ENCODE measurements around the gene SLC4A2. TPM values are rescaled to one million over a fixed set of nuclear protein-coding genes. Genes with fewer than 3 reads are reported as not detected.

The SLC4A2 gene
- total and polyA plus RNA-seq, 7 donors, result 12.3 to 124 (median 84.6) TPM

- 47 to 60% methylated on average over 5 of the region's 5 CpGs for WGBS, 2 donors
- DNase-seq, result no peak
- no peaks in the 10 kb centered on the region for H3K36me3 ChIP-seq
- TF ChIP-seq POLR2AphosphoS5 (IDR thresholded peaks at IDR 0.05), result no peak
- TF ChIP-seq EP300 (IDR thresholded peaks at IDR 0.05), result no peak
- H3K4me1 ChIP-seq, result peaks cover 0 to 68% (median 63%) of the 10 kb centered on the region in 4 donors
- H3K27ac ChIP-seq, result peak overlapping the region; percentile 86 to 96 (median 88)
- no peaks in the 10 kb centered on the region for H3K9me3 ChIP-seq
- H3K4me3 ChIP-seq, result peak overlapping the region in 3 of 4 donors; percentile 59 to 89 (median 65)
- H3K27me3 ChIP-seq, result no peaks in the 10 kb centered on the region
- intact Hi-C loops (cut with DNase I), result loop anchor here (5.0 kb wide), 1 partner anchor 108 kb away; the partner anchor contains the start of gene KCNH2
These were observed 25.9 kb downstream of the SLC4A2 start for GRCh38 chr7:151085329-151085690.

GRCh38 chr7:151085691-151086620 lies 26.6 kb downstream of the SLC4A2 start, which contains the start of gene AGAP3:
TSS of gene AGAP3 (plus strand) at chr7:151086475. CDS start at chr7:151086742, 267 bp downstream.
- intact Hi-C loops (cut with DNase I), result loop anchor here (1.0 to 5.0 kb wide), 2 partner anchors 27 to 109 kb away; partner anchors contain the start of genes KCNH2 and SLC4A2
- peaks cover 0 to 72% (median 67%) of the 10 kb centered on the region in 4 donors for H3K4me1 ChIP-seq

DNA sequence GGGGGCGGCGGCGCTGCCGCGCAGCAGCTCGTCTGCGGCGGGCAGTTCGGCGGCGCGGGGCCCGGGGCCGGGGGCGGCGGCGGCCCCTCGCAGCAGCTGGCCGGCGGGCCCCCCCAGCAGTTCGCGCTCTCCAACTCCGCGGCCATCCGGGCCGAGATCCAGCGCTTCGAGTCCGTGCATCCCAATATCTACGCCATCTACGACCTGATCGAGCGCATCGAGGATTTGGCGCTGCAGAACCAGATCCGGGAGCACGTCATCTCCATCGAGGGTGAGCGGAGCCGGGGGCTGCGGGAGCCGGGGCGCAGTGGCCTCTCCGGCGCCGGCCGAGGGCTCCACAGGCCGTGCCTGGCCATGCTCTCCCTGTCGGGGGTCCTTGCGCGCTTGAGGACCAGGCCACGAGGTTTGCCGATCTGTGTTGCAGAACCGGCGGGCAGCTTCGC lies 27.4 kb downstream of the SLC4A2 start:
- Histone ChIP-seq H3K4me1 (peaks cover 0 to 72% (median 67%) of the 10 kb centered on the region in 4 donors), H3K36me3 (peaks cover 0 to under 1% (median 0%) of the 10 kb centered on the region in 4 donors), H3K27ac (peak overlapping the region; percentile 86 to 96 (median 88)), H3K27me3 (no peaks in the 10 kb centered on the region), H3K4me3 (peak overlapping the region; percentile 59 to 89 (median 74)), H3K9me3 (no peaks in the 10 kb centered on the region)
- DNase-seq, result no peak
- intact Hi-C loops (cut with DNase I), result loop anchor here (1.0 to 5.0 kb wide), 3 partner anchors 24 to 110 kb away; partner anchors contain the start of genes KCNH2 and SLC4A2
- TF ChIP-seq EP300 (IDR thresholded peaks at IDR 0.05) (no peak), POLR2AphosphoS5 (IDR thresholded peaks at IDR 0.05) (no peak), POLR2A (IDR thresholded peaks at IDR 0.05) (no peak)
- TF ChIP-seq, protein P1, sequence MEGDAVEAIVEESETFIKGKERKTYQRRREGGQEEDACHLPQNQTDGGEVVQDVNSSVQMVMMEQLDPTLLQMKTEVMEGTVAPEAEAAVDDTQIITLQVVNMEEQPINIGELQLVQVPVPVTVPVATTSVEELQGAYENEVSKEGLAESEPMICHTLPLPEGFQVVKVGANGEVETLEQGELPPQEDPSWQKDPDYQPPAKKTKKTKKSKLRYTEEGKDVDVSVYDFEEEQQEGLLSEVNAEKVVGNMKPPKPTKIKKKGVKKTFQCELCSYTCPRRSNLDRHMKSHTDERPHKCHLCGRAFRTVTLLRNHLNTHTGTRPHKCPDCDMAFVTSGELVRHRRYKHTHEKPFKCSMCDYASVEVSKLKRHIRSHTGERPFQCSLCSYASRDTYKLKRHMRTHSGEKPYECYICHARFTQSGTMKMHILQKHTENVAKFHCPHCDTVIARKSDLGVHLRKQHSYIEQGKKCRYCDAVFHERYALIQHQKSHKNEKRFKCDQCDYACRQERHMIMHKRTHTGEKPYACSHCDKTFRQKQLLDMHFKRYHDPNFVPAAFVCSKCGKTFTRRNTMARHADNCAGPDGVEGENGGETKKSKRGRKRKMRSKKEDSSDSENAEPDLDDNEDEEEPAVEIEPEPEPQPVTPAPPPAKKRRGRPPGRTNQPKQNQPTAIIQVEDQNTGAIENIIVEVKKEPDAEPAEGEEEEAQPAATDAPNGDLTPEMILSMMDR (IDR thresholded peaks at IDR 0.05), result no peak
- WGBS, 2 donors, result 1% methylated on average over 52 to 55 of the region's 56 CpGs

More at GRCh38 chr7:151085691-151086620, 26.6 kb downstream of the SLC4A2 start, which contains the start of gene AGAP3:
- peak; percentile 94 for DNase-seq
- Histone ChIP-seq H3K4me3 (peak within 1 kb of the TSS; percentile 59 to 89 (median 74)), H3K27ac (peak within 1 kb of the TSS; percentile 86 to 96 (median 88)), H3K9me3 (no peaks in the 10 kb centered on the region), H3K36me3 (no peaks in the 10 kb centered on the region), H3K27me3 (no peaks in the 10 kb centered on the region)
- TF ChIP-seq POLR2A (IDR thresholded peaks at IDR 0.05) (peak in 1 of 2 donors; percentile 69), EP300 (IDR thresholded peaks at IDR 0.05) (no peak), POLR2AphosphoS5 (IDR thresholded peaks at IDR 0.05) (peak; percentile 90 to 93 (median 92))
- TF ChIP-seq, protein P1 (IDR thresholded peaks at IDR 0.05), result no peak
- WGBS, 2 donors, result 1% methylated on average over 84 of the region's 84 CpGs

- intact Hi-C loops (cut with DNase I), result loop anchor here (1.0 to 5.0 kb wide), 2 partner anchors 24 to 110 kb away; partner anchors contain the start of gene KCNH2
- Histone ChIP-seq H3K9me3 (no peaks in the 10 kb centered on the region), H3K27ac (peak overlapping the region; percentile 86 to 96 (median 88)), H3K27me3 (no peaks in the 10 kb centered on the region), H3K36me3 (peaks cover 0 to 3% (median under 1%) of the 10 kb centered on the region in 4 donors), H3K4me3 (peak overlapping the region; percentile 59 to 89 (median 74)), H3K4me1 (peaks cover 0 to 68% (median 63%) of the 10 kb centered on the region in 4 donors)
- DNase-seq, result peak; percentile 84
- TF ChIP-seq POLR2AphosphoS5 (IDR thresholded peaks at IDR 0.05) (peak in 1 of 4 donors; percentile 48), EP300 (IDR thresholded peaks at IDR 0.05) (no peak), POLR2A (IDR thresholded peaks at IDR 0.05) (no peak)
- TF ChIP-seq, protein P1 (IDR thresholded peaks at IDR 0.05), result peak in 2 of 4 experiments; percentile 2 to 13
- WGBS, 2 donors, result 1 to 2% methylated on average over 70 of the region's 70 CpGs
These were observed 28.0 kb downstream of the SLC4A2 start for GRCh38 chr7:151087245-151088018.
